A172 (cell line): ENCODE results near the gene TET2. TPM values are rescaled to one million over a fixed set of nuclear protein-coding genes. Genes with fewer than 3 reads are reported as not detected.
A peak's percentile ranks its signal among the peaks of the same experiment; 100 is the strongest.

Source experiments
- DNase-seq: peaks from one replicate; pipeline ENCODE4 v3.0.0-alpha.2; 2015; ENCODE audit warnings: low spot score
- total RNA-seq: library from RNA; depleted of rRNA; stranded (reverse); fragments of >200 nt; shearing (Covaris generic); gene quantifications from 2 replicates; pipeline ENCODE4 v1.2.3, GENCODE V29; 2014; rRNA removed

The TET2 gene
- total RNA-seq: 8.4 and 9.2 TPM in 2 replicates

- peak; percentile 62 for DNase-seq
These were observed at the start of gene TET2 for GRCh38 chr4:105146276-105147015. TSS of gene TET2 (plus strand) at chr4:105146876. CDS start at chr4:105233943, 87,067 bp downstream.

GRCh38 chr4:105102016-105102415 is 44.7 kb upstream of the TET2 start:
- DNase-seq: no peak

- DNase-seq: no peak
These were observed 40.2 kb upstream of the TET2 start for GRCh38 chr4:105106426-105106825.

- no peak for DNase-seq
These were observed 39.4 kb upstream of the TET2 start for GRCh38 chr4:105107095-105107856.

- no peak for DNase-seq
These were observed 37.7 kb upstream of the TET2 start for GRCh38 chr4:105108971-105109370.

- DNase-seq: no peak
These were observed 34.4 kb upstream of the TET2 start for GRCh38 chr4:105112274-105112673.

- DNase-seq: no peak
These were observed 32.9 kb upstream of the TET2 start for GRCh38 chr4:105113800-105114199.

GRCh38 chr4:105116616-105117319 is 29.9 kb upstream of the TET2 start:
- no peak for DNase-seq

- no peak for DNase-seq
These were observed 27.3 kb upstream of the TET2 start for GRCh38 chr4:105119356-105119755.

GRCh38 chr4:105120626-105121025 is 26.1 kb upstream of the TET2 start:
- DNase-seq: no peak

- peak; percentile 86 for DNase-seq
These were observed 24.3 kb upstream of the TET2 start for GRCh38 chr4:105122350-105122749.

- no peak for DNase-seq
These were observed 20.1 kb upstream of the TET2 start for GRCh38 chr4:105126311-105127169.

GRCh38 chr4:105127170-105127445 is 19.6 kb upstream of the TET2 start:
- DNase-seq: no peak

GRCh38 chr4:105128208-105128607 is 18.5 kb upstream of the TET2 start:
- no peak for DNase-seq

GRCh38 chr4:105129286-105130040 is 17.2 kb upstream of the TET2 start:
- no peak for DNase-seq

- DNase-seq: peak; percentile 7
These were observed 15.7 kb upstream of the TET2 start for GRCh38 chr4:105130945-105131344.

GRCh38 chr4:105133976-105134375 is 12.7 kb upstream of the TET2 start:
- DNase-seq: no peak

- DNase-seq: peak; percentile 3
These were observed 10.9 kb upstream of the TET2 start for GRCh38 chr4:105135785-105136184.

GRCh38 chr4:105137121-105137875 is 9.4 kb upstream of the TET2 start:
- no peak for DNase-seq

- DNase-seq: no peak
These were observed 7.0 kb upstream of the TET2 start for GRCh38 chr4:105139646-105140045.
